SK-N-SH treated with all-trans-retinoic acid at 6 μM for 48 hours (cell line): Measurements from ENCODE around the gene SLC39A13.

Experiments
- CREB5 ChIP-seq: fragments of 250-450 bp; sonication (Bioruptor Pico); IDR thresholded peaks from 2 replicates; pipeline ENCODE4 v1.5.1; 2020; ENCODE audit warnings: low read depth, mild to moderate bottlenecking, moderate library complexity
- PATZ1 ChIP-seq: fragments of 250-450 bp; sonication (Bioruptor Pico); IDR thresholded peaks from 2 replicates; pipeline ENCODE4 v1.8.0; 2020; ENCODE audit warnings: mild to moderate bottlenecking, moderate library complexity, borderline replicate concordance
- ZNF8 ChIP-seq: fragments of 450-650 bp; formaldehyde crosslinking; IDR thresholded peaks from 2 replicates; pipeline ENCODE4 v1.5.0; 2020; ENCODE audit warnings: mild to moderate bottlenecking, moderate library complexity

GRCh38 chr11:47437218-47437745 is 28.9 kb downstream of the SLC39A13 start:
- no peak for TF ChIP-seq ZNF8
- no peak for TF ChIP-seq PATZ1 (CRISPR knock-in tag)
- TF ChIP-seq CREB5 (CRISPR knock-in tag): no peak
